ENCODE data around the gene SRXN1. TPM values are rescaled to one million over a fixed set of nuclear protein-coding genes. Genes with fewer than 3 reads are reported as not detected.

SRXN1 gene
- total and polyA plus RNA-seq, 9 of the 15 experiments (the other 6 are each of a cell fraction or from before 2014, with no cell fraction given), result 6.8 to 36.4 (median 21.6) TPM

- TF ChIP-seq REST (IDR thresholded peaks at IDR 0.05; ENCODE audit: borderline replicate concordance) (0 out of 2 replicates have a peak, but pooled peaks have one; percentile 25), REST (CRISPR knock-in tag; IDR thresholded peaks at IDR 0.05; ENCODE audit: low read depth) (no peak), YY1 (IDR thresholded peaks at IDR 0.05; ENCODE audit: borderline replicate concordance in 1 of 3, control insufficient read depth in 1 of 3, extremely low read depth in 1 of 3, insufficient read depth in 3 of 3, insufficient read length in 1 of 3, insufficient replicate concordance in 2 of 3, low read depth in 1 of 3, low read length in 2 of 3) (peak in 1 of 3 experiments; percentile 61), ZNF197 (CRISPR knock-in tag; IDR thresholded peaks at IDR 0.05; ENCODE audit: low read depth) (0 out of 2 replicates have a peak, but pooled peaks have one; percentile 48), MTA3 (IDR thresholded peaks at IDR 0.05; ENCODE audit: borderline replicate concordance) (peak; percentile 74; the same call in 1 of the 2 replicates), KLF16 (IDR thresholded peaks at IDR 0.05) (peak; percentile 87), TEAD4 (IDR thresholded peaks at IDR 0.05; ENCODE audit: low read length) (peak; percentile 82), TEAD4 (CRISPR knock-in tag; IDR thresholded peaks at IDR 0.05; ENCODE audit: borderline replicate concordance) (no peak), U2AF1 (optimal IDR thresholded peaks at IDR 0.05; ENCODE audit: low read depth, low read length) (no peak), AFF4 (CRISPR knock-in tag; IDR thresholded peaks at IDR 0.05) (no peak), RBBP5 (IDR thresholded peaks at IDR 0.05; ENCODE audit: borderline replicate concordance, insufficient read depth, low read length, poor library complexity, severe bottlenecking) (peak; percentile 68), ZNF699 (CRISPR knock-in tag; IDR thresholded peaks at IDR 0.05; ENCODE audit: insufficient replicate concordance) (no peak)
Observed at GRCh38 chr20:671252-672030, 18.4 kb upstream of the SRXN1 start (continued).

Measured in K562 (cell line).